HT-29 (cell line): ENCODE measurements around the gene MAP2K3. TPM values are rescaled to one million over a fixed set of nuclear protein-coding genes. Genes with fewer than 3 reads are reported as not detected.

Experiments
- DNase-seq: peaks from one replicate; pipeline ENCODE4 v3.0.0-alpha.2; 2015; ENCODE audit warnings: low spot score
- total RNA-seq: library from RNA; depleted of rRNA; stranded (reverse); fragments of >200 nt; shearing (Covaris generic); gene quantifications from 2 replicates; pipeline ENCODE4 v1.2.3, GENCODE V29; 2014; rRNA removed

Gene MAP2K3
- total RNA-seq, result 65.0 and 89.9 TPM in 2 replicates

DNA sequence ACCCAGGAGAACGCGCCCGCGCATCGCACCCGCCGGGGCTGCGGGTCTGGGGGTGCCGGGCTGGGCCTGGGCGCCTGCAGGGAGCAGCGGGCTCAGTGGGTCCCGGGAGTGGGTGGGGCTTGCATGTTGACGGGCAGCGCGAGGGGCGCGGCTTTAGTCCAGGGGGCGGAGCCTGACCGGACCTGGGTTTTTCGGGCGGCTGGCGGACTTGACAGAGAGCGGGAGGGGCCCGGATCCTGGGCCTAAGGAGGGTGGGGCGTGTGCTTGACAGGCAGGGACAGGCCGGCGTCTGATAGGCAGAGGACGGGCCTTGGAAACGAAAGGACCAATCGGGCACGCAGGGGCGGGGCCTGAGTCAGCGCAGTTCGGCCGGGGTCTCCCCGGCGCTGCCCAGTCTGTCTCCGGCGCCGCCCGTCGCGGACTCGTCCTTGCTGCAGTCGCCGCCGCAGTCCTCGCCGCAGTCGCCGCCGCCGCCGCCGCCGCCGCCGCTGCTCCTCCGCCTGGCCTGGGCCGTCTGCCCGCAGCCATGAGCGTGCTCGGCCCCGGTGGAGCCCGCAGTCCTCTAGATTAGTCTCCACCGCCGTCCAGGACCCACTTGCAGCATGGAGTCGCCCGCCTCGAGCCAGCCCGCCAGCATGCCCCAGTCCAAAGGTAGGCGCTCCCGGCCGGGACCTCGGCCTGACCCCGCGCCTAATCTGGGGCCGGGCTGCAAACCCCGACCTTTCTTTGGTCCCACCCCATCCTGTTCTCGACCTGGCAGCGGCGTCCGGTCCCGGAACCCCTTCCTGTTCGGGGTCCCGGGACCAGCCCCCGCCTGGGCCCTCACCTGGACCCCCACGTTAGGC is at the start of gene MAP2K3:
MAP2K3 (plus strand) TSS at position 393 of the 845 bp plus-strand sequence; CDS start at position 603, 210 bp downstream.
- DNase-seq, result peak; percentile 94

DNA sequence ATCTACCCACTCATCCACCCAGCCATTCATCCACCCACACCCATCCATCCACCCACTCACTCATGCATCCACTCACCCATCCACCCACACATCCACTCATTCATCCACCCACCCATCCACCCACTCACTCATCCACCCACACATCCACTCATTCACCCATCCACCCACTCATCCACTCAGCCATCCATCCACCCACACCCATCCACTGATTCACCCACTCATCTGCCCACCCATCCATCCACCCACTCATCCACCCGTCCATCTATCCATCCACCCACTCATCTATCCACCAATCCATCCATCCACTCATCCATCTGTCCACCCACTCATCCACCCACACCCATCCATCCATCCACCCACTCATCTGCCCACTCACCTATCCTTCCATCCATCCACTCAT is 48.6 kb upstream of the MAP2K3 start:
- DNase-seq, result no peak

DNA sequence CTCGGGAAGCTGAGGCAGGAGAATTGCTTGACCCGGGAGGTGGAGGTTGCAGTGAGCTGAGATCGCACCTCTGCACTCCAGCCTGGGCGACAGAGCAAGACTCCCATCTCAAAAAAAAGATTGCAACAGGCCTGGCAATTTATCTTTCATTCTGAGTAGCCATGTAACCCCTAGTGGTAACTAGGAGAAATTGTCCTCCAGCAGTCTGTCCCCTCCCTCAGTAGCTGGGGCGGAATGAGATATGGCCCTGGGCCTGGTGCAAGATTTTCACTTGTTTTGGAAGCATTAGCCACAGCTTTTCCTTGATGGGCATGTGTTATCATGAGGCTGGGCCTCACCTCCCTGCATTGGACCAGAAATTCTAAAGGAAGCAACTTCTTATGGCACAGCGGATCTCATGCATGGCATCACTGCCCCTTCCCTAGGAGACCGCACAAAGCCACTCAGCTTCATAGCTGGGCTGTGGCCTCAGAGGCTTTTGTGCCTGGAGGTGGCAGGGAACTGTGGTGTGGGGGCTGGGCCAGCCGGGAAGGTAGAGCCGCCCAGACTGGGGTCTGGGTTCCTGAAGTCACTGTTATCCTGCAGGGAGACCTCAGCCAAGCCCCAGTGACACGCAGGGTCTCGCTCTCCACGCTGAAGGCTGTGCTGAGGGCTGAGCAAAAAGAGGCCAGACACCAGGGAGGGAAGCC is 44.7 kb upstream of the MAP2K3 start:
- DNase-seq, result peak; percentile 15

DNA sequence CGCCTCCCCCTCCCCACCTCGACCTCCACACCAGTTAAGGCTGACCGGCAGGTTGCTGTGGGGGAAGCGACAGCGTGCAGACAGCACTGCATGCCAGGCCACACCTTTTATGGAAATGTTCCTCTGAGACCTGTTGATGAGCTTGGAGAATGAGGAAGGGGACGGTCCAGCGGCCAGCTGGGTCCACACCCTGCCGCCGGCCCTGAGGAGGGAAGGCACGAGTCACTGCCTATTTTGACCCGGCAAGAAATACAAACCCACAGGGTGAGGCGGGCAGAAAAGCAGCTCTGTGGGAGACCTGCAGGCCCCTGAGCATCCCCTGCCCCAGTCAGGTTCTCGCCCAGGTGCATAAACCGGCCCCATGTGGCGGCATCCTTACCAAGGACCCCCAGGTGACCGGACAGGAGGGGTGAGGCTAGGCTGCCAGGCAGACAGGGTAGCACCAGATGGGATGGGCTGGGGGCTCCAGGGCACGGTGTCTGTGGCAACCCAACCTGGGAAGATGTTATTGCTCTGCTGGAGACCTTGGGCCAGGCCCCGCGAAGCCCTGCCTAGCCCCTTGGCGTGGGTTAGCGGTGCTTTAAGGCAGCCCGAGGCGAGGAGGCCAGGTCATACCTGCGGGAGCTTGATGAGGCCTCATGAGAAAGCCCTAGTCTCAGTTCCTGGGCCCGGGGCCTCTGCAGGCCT is 44.0 kb upstream of the MAP2K3 start:
- no peak for DNase-seq

DNA sequence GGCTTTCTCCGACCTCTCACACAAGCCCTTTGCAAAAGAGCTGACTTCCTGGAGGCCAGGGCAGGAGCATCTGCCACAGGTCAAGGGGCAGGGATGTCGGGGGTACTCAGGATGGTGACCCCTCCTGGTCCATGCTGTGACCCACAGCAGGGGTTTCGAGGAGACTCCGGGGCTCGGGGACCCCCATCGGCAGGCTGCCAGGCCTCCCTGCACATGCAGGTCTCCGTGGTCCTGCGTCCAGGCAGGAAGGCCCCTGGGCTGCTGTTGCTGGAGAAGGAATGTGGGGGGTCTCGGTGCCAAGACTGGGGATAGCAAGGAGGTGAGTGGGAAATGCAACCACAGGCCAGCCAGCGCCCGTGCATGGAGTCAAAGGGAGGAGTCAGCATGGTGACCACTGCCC is 42.9 kb upstream of the MAP2K3 start:
- no peak for DNase-seq

DNA sequence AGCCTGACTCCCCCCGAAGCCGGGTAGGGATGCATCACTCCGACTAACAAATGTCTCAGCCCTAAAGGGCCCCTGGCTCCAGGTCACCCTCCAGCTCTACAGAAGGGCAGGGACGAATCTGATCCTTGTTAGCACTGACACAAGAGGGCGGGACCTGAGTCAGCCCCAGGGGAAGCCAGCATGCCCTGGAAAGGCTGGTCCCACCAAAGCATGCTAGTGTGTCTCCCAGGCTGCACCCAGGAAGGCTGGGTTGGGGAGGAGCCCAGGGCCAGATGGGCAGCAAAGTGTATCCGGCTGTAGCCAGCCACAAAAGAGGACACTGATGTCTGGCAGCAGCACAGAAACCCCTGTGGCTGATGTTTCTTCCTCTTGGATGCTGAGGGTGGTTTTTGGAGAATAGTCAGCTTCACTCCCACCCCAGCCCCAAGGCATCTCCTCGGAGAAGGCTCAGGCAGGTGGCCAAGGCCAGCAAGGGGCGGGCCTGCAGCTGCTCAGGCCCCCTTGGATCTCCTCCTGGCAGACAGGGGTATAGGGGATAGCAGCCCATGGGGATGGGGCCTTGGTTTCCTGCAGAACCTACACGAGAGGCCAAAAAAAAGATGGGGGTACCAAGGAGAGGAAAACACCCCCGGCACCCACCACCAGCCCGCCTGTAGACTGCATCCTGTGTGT is 42.3 kb upstream of the MAP2K3 start:
- DNase-seq, result no peak

DNA sequence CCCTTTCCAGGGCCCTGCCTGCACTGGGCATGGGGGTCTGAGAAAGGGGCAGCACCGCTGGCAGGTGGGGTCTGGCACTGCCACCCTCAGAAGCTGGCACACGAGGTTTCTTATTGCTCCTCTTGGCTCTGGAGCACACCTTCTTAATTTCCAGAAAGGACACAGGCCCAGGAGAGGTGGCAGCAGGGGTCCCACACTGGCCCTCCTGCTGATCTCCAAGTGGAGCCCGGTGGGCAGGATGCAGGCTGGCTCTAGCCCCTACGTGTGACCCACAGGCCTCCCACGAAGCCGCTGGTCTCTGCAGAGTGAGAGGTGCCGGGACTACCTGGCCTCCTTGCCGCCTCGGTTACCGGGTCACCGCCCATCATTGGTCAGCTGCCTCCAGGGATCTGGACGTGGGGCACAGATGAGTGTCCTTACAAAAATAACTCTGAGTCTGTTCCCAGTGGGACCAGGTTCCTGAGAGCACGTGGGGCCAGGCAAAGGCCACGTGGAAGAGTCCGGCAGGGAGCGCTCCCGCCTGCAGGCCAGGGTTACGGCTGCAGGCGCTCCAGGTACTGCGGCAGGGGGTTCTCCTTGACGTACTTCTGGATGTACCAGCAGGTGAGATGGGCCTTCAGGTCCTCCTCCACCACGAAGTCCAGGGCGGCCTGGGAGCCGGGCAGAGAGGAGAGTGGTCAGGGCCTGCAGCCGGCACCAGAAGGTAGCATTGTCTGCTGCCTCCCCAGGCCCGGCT is 41.6 kb upstream of the MAP2K3 start:
- no peak for DNase-seq

DNA sequence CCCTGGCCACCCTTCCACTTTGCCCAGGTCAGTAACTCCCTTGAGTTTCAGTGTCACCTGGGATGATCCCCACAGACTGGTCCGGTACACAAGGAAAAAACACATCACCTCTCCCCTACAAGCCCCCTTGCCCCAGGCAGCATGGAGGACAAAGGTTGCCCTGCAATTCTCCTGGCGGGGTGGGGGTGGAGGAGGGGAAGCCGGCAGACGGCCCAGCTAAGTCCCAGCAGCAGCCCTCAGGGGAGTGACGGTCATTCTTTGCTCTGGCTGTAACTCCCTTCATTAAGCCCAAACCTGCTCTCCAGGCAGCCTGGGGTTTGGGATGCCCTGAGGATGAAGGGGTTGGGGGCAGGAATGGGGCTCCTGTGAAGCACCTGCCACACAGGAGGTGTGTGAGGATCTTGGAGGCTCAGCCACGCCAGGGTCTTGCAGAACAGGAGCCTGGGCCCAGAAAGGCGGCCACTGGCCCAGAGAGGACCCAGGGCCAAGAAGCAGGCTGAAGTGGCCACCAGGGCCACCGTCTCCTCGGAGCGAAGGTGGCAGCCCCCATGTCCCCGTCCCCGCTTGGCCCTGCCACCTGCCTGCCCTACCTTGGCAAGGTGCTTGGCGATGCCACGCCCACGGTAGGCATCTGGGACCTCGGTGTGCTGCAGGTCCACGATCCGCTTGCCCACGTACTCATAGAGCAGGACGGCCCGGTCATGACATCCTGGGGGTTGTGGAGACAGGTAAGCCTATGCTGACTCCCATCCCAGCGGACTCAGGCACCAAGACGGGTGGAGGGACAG is 40.8 kb upstream of the MAP2K3 start:
- DNase-seq, result no peak

DNA sequence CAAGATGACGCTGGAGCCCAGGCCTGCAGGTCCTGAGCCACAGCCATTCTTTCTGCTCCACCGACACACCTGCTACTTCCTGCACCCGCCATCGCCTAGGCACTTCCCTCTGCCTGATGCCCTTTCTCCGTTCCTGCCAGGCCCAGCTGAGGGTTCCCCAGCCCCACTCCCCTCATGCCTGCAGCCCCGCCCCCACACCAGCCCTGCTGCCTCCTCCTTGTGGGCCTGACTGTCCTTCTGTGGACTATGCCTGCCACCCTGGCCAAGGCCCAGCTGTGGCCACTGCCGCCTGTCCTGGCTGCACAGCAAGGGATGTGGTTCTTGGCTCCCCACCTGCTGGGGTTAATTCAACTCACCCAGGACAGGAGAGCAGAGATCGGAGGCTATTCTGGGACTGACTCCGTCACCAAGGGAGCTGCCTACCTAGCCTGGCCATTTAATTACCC is 38.8 kb upstream of the MAP2K3 start:
- no peak for DNase-seq

DNA sequence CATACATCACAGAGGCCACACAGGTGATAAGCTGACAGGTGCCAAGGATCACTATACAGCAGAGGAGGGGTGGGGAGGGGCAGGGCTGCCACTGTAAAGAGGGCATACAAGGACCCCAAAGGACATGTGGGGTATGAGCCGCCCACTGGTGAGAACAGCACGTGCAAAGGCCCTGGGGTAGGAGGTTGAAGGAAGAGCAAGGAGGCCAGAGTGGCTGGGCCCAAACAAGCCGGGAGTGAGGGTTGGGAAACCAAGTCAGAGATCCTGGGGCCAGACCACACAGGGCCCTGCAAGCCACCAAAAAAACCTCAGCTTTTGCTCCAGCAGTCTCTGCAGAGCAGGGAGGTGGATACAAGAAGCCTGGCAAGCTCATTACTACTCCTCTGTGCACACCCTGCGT is 37.8 kb upstream of the MAP2K3 start:
- no peak for DNase-seq

DNA sequence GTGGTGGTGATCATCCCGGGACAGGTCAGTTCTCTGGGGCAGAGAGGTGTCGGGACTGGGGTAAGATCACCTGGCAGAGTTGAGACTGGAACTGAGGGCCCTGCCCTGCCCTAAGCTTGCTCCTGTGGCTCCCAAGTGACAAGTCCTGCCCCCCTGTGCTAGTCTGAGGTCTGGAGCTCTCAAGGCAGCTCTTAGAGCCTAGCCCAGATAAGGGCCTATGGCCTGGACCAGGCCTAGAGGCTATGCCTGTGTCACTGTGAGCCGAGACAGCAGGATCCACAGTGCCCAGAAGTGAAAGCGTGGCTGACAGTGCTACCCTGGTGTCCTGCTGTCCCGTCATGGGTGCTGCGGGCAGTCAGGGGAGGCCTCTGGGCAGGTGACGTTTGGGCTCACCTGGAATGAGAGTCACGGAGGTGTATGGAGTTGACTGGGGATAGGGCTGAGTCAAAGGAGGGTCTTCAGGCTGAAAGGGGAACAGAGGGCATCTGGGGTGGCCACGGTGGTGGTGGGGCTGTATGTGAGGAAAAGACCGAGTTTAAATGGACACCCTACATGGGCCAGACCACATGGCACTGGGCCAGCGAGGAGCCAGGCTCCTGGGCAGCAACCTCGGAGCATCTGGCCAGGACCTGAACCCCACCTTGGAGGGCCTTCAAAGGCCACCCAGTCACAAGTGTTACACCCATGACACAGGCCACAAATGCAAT is 36.8 kb upstream of the MAP2K3 start:
- no peak for DNase-seq

DNA sequence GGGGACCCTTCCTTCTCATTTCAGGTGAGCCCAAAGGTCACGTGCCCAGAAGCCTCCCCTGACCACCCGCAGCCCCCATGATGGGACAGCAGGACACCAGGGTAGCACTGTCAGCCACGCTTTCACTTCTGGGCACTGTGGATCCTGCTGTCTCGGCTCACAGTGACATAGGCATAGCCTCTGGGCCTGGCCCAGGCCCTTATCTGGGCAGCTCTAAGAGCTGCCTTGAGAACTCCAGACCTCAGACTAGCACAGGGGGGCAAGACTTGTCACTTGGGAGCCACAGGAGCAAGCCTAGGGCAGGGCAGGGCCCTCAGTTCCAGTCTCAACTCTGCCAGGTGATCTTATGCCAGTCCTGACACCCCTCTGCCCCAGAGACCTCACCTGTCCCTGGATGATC is 36.0 kb upstream of the MAP2K3 start:
- no peak for DNase-seq

DNA sequence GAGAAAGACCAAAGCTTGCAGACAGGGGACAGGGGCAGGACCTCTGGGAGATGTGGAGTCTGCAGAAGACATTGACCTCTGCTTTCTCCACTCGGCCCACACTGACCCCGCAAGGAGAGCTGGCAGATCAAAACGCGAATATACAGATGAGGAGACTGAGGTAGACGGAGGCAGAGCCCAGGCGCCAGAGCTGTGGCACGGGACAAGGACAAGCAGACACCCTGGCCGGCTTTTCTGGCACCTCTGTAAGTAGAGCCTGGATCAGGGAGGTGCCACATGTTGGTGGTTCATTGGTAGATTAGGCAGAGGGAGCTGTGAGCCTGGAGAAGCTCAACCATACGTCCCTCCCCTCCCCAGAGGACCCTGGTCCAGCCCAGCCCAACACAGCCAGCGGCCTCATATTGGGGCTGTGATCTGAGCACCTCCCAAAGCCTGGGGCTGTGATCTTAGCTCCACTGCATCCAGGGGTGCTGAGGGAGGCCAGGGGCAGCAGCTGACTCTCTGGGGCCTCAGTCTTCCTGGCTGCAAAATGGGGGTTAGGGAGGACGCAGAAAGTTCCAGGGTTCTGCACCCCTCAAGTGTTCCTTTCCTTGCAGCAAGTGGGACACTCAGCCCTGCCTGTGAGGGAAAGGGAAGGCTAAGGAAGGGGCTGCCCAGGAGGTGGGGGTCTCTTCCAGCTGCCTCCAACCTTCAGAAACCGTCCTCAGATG is 35.3 kb upstream of the MAP2K3 start:
- no peak for DNase-seq

DNA sequence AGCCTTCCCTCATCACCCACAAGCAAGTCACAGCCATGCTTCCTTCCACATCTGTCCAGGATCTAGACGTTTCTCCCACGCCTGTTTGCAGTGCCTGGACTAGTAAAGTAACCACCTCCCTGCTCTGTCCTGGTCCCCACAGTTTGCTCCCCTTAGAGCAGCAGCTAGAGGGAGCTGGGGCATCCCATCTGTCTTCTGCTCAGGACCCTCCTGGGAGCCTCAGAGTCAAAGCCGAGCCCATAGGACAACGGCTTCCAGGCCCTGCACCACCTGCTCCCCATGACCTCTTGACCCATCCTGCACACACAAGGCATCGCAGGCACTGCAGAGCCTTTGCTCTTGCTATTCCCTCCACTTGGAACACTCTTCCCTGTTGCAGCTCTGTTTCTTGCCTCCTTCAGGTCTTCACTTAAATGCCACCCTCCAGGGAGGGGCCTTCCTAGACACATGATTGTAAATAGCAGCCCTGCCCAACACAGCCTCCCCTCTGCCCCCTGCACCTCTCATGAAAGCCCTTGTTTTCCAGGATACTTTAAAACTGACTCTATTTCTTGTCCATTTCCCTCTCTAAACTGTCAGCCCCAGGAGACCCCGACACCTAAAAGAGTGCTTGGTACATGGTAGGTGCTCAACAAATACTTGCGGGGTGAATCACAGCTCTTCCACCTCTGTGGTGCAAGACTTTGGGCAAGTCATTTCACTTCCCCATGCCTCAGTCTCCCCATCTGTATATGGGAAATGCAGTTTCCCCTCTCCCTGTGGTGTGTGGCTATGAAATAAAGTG is 34.4 kb upstream of the MAP2K3 start:
- DNase-seq, result no peak

DNA sequence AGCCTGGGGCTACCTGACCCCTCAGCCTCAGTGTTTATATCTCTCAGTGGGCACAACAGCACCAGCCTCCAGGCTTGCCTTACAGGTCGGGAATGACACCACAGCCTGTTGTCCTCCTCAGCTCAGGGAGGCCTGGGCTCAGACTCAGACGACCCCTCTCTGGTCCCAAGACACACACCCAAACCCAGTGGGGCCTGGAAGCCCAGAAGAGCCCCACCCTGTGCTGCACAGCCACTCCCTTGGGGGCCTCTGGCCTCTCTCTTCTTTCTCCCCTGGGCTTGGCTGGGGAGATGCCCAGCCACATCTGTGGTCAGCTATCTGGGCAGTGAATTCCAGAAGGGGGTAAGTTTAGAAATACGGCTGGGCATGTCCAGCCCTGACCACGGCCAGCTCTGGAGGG is 33.7 kb upstream of the MAP2K3 start:
- DNase-seq, result no peak

DNA sequence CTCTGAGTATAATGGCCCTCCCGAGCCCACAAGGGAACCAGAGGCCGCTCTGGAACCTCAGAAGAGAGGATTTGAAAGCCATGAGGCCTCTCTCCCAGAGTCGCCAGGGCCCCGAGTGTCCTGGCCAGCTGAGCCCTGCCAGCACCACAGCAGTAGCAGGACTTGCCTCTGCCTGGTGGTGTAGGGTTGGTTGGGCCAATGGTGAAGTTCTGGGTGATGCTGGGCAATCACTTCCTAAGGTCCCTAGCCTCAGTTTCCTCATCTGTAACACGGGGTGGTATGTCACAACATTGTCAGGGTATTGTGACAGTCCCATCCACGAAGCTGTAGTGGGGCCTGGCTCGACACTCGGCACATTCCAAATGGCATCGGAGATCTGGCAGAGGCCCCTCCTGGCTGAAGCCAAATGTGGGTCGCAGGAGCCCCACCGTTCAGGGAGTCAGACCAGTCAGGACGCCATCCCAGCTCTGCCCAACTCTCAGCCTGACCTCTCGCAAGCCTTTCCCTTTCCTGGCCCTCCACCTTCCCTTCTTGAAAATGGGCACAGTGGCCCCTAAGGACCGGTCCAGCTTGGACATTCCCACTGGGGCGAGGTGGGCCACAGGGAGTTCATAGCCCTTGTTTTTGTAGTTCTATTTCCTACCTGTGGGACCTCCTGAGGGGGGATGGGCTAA is 33.0 kb upstream of the MAP2K3 start:
- DNase-seq, result no peak

DNA sequence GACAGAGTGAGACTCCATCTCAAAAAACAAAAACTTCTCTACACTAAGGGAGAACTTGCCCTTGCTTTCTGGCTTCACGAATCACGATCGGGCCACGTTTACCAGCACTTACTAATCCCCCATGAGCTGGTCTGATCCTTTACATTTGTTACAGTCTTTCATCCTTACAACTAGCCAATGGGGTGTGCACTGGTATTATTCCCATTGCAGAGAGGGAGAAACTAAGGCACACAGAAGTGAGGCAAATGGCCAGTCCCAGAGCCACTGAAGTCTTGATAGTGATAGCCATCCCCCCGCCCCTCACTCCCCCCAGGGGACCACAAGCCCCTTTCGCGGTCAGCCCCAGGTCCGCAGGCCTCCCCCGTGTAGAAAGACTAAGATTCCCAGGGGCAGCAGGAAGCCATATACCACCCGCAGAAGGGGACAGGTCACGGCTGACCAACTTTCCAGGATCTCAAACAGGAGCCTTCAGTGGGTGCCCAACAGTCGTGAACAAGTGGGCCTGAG is 32.2 kb upstream of the MAP2K3 start:
- no peak for DNase-seq
